Liver (tissue), 3 donors: Measurements from ENCODE around the gene CTPS2.

Experiments used
- CTCF ChIP-seq: fragments of 150-350 bp; IDR thresholded peaks from 2 replicates; pipeline ENCODE4 v1.5.1; 2017; ENCODE audit warnings: improper control_type of control experiment, low read depth, low read length; ENCODE audit not compliant: missing input control
- EGR1 ChIP-seq, 2 donors: IDR thresholded peaks; 2 replicates each; pipeline ENCODE4 v1.6.1; 2016 to 2018; ENCODE audit warnings: antibody characterized with exemption in 2 of 2, low read depth in 2 of 2
- RAD21 ChIP-seq, 2 donors: IDR thresholded peaks; 2 replicates each; pipeline ENCODE4 v1.6.1; 2016; ENCODE audit warnings: antibody characterized with exemption in 2 of 2, mild to moderate bottlenecking in 2 of 2
- YY1 ChIP-seq: IDR thresholded peaks from 2 replicates; pipeline ENCODE4 v1.6.1; 2016; ENCODE audit warnings: antibody characterized with exemption, mild to moderate bottlenecking
- donor health status: healthy.
- donor health status: healthy.

- TF ChIP-seq CTCF (no peak), EGR1 (IDR thresholded peaks at IDR 0.05; ENCODE audit: low read depth in 2 of 2) (no peak), YY1 (no peak), RAD21 (IDR thresholded peaks at IDR 0.05) (no peak)
Measured at GRCh38 chrX:16579517-16579916, 133.0 kb downstream of the CTPS2 start.
